GM18868 (cell line): ENCODE data around the gene IER5L.

Source experiments
- ATAC-seq: cut with Tn5 transposase; IDR thresholded peaks from one replicate; pipeline ENCODE4 v1.9.1; 2021; ENCODE audit warnings: mild to moderate bottlenecking, moderate library complexity; ENCODE audit not compliant: unreplicated experiment

Gene IER5L

GRCh38 chr9:129182122-129182521 lies 4.1 kb upstream of the IER5L start:
- no peak for ATAC-seq

- no peak for ATAC-seq
These were observed 3.2 kb upstream of the IER5L start for GRCh38 chr9:129181246-129181645.

GRCh38 chr9:129178568-129179382 lies 714 bp upstream of the IER5L start:
- ATAC-seq, result no peak

GRCh38 chr9:129177443-129177790 lies 644 bp downstream of the IER5L start:
- peak; percentile 12 for ATAC-seq

- ATAC-seq, result no peak
These were observed 1.2 kb downstream of the IER5L start for GRCh38 chr9:129176701-129177442.

- ATAC-seq, result no peak
These were observed 2.0 kb downstream of the IER5L start for GRCh38 chr9:129175825-129176633.

- no peak for ATAC-seq
These were observed 2.6 kb downstream of the IER5L start for GRCh38 chr9:129175515-129175824.

- ATAC-seq, result no peak
These were observed 3.1 kb downstream of the IER5L start for GRCh38 chr9:129174724-129175514.

- ATAC-seq, result no peak
These were observed 3.8 kb downstream of the IER5L start for GRCh38 chr9:129174102-129174723.

GRCh38 chr9:129173296-129174101 lies 4.6 kb downstream of the IER5L start:
- ATAC-seq, result no peak

- ATAC-seq, result no peak
These were observed 5.2 kb downstream of the IER5L start for GRCh38 chr9:129172816-129173215.

GRCh38 chr9:129171993-129172751 lies 5.9 kb downstream of the IER5L start:
- no peak for ATAC-seq

GRCh38 chr9:129170229-129170628 lies 7.8 kb downstream of the IER5L start:
- ATAC-seq, result no peak

GRCh38 chr9:129166623-129167557 lies 11.2 kb downstream of the IER5L start:
- no peak for ATAC-seq

GRCh38 chr9:129165198-129165597 lies 12.9 kb downstream of the IER5L start:
- ATAC-seq, result no peak

GRCh38 chr9:129164246-129164930 lies 13.7 kb downstream of the IER5L start:
- no peak for ATAC-seq

- ATAC-seq, result no peak
These were observed 14.3 kb downstream of the IER5L start for GRCh38 chr9:129163753-129164152.
